ENCODE results near the gene PCBP4.

PCBP4 gene

DNA sequence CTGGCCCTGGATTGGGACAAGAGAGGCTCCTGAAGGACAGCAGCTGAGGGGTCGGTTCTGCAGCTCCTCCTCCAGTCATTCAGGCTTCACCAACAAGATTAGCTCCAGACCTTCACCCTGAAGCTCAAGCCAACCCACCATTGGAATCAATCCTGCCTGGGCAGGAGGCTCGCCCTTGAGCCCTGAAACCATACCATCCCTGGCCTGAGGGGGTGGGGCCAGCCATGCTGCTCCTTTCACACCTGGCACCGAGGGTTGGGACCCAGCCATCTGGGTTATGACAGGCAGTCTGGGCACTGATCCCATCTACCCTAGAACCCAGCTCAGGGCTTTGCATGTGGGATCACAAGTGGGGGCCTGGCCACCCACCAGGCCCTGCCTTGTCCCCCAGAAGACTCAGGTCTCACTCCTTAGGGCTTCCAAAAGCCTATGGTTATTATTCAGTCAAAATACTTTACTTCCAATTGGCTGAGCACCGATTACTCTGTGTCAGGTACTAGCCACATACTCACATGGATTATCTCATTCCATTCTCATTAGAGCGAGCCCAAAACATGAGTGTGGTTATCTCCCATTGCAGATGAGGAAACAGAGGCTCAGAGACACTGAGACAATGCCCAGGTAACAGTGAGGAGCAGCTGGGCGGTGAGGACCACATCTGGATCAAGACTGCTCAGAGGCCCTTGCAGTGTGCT is 3.5 kb upstream of the PCBP4 start:
- DNase-seq, result no peak

DNA sequence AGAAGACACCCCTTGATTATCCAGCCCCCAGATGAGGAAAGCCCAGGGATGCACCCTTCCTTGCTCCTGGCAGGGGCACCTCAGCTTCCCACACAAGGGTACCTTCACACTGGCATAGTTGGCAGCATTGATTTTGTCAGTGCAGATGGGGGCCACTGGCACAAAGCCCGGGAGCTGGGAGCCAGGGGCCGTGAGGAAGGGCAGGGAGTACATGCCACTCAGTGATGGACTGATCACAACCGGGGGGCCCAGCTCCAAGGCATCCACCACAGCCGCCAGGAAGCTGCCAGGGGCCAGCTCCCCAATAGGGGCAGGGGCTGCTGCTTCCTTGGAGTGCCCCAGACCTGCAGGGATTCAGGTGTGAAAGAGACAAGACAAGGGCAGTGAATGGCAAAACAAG is 2.6 kb upstream of the PCBP4 start:
- DNase-seq, result no peak

- DNase-seq, result no peak
Measured at GRCh38 chr3:51968883-51969678, 1.8 kb upstream of the PCBP4 start.

DNA sequence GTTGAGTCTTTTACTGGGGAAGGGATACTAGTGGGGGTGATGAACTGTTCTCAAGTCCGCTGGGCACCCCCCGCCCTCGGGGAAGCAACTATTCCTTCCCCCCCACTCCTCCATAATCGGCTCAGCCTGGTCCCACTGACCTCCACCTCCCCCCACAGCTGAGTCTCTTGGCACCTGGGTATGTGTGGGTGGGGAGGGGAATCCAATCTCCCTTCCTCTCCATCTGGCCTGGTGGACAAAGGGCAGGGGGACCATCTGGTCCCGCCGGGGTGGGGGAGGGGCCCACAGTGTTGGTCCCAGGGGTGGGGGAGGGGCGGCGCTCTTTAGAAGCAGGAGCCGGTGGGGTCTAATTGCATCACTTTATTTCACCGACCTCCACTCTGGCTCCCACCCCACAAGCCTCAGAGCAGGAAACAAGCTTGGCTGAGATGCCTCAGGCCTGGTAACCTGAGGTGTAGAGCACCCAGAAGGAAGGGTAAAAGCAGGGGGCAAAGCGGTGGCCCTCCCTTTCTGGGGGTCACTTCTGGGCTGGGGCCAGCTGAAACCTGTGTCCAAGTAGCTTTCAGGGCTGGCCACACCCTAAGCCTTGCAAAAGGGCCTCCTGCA is 1.0 kb upstream of the PCBP4 start:
- peak; percentile 12 for DNase-seq

DNA sequence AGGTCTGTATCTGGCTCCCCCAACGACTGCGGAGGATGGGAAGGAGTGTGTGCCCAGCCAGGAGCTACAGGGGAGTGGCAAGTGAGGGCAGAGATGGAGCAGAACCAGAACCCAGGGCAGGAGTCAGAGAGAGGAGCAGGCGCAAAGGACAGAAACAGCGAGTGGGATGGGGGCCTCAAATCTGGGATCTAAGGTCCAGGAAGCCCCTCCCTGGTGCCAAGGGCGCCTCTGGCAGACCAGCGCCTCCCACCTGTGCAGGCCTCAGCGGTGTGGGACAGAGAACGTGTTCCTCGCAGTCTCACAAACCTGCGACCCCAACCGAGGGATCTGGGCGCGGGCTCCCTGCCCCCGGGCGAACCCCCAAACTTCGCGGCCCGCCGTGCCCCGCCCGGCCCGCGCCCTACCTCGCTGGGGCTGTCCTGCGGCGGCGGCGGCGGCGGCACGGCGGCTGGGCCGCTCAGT is 301 bp downstream of the PCBP4 start:
- DNase-seq, result no peak

- no peak for DNase-seq
Measured at GRCh38 chr3:51966486-51966885, 768 bp downstream of the PCBP4 start.

- no peak for DNase-seq
Measured at GRCh38 chr3:51966016-51966415, 1.2 kb downstream of the PCBP4 start.

DNA sequence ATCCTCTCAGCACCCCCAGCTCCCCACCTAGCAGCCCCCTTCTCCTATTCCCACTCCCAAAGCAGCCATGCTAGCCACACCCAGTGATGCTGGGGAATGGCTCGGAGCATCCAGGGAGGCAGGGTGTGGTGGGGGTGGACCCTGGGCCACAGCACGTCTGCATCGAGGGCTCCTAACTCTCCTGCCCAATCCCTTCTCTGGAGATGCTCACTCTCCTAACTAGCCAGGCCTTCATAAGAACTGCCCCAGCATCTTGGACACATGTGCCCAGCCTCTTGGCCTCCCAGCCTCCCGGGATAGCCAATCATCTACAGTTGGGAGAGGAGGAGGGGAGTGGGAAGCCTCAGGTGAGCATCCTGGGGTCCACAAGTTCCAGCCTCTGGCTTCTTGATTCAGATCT is 2.7 kb downstream of the PCBP4 start:
- DNase-seq, result no peak

DNA sequence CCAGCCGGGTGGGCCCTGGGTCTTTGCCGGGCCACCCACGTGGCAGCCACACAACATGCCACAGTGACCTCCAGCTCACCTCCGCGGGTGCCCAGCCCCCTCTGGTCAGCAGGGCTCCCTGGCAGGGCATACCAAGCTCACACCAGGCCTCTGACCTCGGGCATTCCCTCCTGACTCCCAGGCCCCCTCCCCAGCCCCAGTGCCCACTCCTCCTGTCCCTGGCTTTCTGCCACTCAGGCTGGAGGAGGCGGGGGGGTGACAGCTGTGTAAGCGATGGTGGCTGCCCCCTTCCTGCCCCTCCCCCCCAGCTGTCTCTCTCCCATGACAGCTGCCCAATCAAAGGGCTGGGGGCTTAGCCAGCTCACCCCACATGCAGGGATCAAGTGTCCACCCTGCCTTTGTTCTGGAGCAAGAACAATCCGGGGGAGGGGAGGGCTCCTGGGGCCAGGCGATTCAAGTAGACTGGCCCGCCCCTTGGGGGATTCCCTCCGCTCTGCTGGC is 3.3 kb downstream of the PCBP4 start:
- no peak for DNase-seq

GRCh38 chr3:51962854-51963530 is 4.3 kb downstream of the PCBP4 start:
- no peak for DNase-seq

DNA sequence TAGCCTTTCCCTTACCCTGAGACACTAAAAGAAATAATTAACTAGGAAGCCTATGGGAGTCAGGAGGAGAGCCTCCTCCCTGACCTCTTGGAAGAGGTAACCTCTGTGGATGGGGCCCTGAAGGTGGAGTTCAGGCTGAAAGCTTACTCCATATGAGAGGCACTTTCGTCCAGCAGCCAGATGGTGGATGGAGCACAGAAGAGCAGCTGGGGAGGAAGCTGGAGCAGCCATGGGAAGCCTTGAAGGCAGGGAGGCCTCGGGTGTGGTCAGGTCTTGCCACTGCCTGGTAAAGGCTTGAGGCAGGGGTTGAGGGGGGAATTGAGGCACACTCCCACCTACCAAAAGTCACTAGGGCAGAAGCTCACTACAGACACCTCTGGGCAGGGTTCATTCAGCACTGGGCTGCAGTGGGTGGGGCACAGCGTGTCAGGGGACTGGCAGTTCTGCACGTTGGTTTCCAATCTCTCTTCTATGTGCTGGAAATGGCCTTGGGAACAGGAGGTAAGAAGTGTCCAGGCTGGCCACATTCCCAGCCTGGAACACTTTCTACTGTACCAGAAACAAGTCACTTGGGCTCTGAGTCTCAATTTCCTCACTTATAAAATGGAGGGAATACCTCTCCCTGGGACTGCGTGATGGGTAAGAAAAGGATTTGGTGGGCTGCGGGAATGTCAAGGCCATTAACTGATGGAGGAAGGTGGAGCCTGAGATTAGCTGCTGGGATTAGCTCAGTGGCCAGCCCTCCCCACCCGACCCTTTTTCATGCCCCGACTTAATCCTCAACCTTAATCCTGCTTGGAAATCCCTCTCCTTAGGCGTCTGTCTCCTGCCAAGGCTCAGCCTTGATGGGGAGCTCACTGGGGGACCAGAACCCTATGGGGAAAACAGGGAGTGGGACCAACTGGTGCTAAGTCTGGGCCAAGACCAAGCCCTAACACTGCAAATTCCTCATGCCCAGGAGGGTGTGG is 5.4 kb downstream of the PCBP4 start:
- no peak for DNase-seq

DNA sequence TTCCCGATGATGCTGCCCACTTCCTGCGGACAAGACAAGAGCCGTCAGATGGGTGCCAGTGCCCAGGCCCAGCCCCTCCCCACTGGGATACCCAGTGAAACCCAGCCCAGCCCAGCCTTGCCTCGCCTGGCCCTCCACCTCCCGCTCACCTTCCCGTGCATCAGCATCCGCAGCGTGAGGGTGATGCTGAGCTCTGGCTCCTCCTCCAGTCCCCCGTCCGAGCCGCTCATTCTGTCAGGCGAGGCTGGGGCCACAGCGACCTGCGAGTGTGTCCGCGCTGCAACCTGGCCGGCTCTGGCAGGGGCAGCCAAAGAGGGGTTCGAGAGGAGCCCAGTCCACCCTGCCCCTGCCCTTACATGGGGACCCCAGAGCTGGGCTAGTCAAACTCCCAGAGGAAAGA is 6.2 kb downstream of the PCBP4 start:
- no peak for DNase-seq

- DNase-seq, result no peak
Measured at GRCh38 chr3:51960386-51960785, 6.9 kb downstream of the PCBP4 start.

GRCh38 chr3:51959651-51960050 is 7.6 kb downstream of the PCBP4 start:
- no peak for DNase-seq

GRCh38 chr3:51958603-51959521 is 8.4 kb downstream of the PCBP4 start:
- DNase-seq, result no peak

DNA sequence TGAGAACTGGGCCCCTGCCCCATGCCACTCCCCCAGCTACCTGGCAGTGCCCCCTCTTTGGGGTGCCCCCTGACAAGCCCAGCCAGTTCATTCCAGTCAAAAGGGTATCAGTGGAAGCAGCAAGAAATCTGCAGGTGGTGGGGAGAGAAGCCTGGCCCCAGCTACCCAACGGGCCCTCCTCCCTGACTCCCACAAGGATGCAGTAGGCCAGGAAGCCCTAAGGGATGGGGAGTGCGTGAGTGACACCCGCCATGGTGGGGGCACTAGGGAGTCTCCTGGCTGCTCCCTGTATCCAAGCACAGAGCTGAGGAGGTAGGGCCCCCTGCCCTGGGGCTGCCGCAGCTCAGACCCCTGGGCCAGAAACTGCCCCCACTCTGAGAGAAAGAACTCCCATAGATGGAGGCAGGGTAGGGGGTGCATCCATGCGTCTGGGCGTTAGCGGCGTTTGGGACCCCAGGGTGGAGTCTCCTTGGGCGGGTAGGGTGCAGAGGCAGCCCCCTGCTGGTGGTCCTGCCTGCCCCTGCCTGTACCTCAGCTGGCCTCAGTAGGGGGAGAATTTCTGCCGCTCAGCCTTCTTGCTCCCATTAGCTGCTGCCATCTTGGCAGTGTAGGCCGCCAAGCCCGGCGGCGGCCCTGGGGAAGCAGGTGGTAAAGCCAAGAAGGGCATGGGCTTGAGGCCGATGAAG is 9.6 kb downstream of the PCBP4 start:
- DNase-seq, result no peak

DNA sequence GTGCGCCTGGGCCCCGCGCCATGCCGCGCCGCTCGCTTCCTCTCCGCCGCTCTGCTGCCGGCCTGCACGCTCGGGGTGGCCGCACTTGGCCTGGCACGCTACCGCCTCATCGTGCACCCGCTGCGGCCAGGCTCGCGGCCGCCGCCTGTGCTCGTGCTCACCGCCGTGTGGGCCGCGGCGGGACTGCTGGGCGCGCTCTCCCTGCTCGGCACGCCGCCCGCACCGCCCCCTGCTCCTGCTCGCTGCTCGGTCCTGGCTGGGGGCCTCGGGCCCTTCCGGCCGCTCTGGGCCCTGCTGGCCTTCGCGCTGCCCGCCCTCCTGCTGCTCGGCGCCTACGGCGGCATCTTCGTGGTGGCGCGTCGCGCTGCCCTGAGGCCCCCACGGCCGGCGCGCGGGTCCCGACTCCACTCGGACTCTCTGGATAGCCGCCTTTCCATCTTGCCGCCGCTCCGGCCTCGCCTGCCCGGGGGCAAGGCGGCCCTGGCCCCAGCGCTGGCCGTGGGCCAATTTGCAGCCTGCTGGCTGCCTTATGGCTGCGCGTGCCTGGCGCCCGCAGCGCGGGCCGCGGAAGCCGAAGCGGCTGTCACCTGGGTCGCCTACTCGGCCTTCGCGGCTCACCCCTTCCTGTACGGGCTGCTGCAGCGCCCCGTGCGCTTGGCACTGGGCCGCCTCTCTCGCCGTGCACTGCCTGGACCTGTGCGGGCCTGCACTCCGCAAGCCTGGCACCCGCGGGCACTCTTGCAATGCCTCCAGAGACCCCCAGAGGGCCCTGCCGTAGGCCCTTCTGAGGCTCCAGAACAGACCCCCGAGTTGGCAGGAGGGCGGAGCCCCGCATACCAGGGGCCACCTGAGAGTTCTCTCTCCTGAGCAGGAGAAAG is 11.1 kb downstream of the PCBP4 start:
- peak; percentile 52 for DNase-seq

- no peak for DNase-seq
Measured at GRCh38 chr3:51955175-51955892, 11.9 kb downstream of the PCBP4 start, which contains the start of gene GPR62. Gene GPR62, plus strand, starts transcription at chr3:51955381. Its CDS starts 272 bp downstream, at chr3:51955653.

All from CD4-positive, alpha-beta T cell treated with Interleukin-17A for 4 hours (primary cell).